Measurements from ENCODE around the gene PDSS2. TPM values are rescaled to one million over a fixed set of nuclear protein-coding genes. Genes with fewer than 3 reads are reported as not detected.

The PDSS2 gene
- total and polyA plus RNA-seq, 2 of the 8 experiments (the other 6 are each of a cell fraction or from before 2014, with no cell fraction given): 10.7 to 16.1 TPM

DNA sequence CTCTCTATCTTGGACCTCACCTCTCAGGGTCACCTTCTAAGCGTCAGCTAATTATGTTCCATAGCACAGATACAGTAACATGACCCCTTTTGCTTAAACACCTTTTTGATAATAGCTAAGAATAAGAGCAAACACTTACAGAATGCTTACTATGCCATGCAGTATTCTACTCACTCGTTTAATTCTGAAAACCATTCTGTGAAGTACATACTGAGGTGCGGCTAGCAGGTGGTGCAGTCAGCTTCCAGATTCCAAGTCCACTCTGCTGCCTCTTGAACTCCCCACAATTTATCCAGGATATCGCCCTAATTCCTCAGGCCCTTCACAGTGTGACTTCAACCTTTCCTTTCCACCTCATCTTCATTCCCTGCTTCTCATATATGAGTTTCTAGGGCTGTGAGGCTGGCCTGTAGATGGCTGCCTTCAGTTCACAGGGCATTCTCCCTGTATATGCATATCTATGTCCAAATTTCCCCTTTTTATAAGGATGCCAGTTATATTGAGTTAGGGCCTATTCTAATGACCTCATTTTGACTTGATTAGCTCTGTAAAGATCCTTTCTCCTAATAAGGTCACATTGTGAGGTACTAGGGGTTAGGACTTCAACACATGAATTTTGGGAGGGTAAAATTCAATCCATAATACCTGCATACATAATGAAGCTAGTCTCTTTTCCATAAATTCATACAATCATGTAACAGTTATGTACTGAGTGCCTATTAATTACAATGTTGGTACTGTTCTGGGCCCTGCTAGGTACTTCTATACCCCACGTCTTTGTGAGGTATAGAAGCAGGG is 130.1 kb downstream of the PDSS2 start:
- no peak for FAIRE-seq
- CTCF ChIA-PET (ENCODE audit: partially characterized antibody): interaction anchor here (0.6 to 2.1 kb wide), 5 partner anchors 11 to 214 kb away, joined by 3 to 10 read pairs (median 4); partner anchors contain the start of gene PDSS2
- Histone ChIP-seq H3K36me3 (ENCODE audit: control insufficient read depth in 2 of 4, insufficient read depth in 4 of 4, low read length in 3 of 4) (no peaks in the 10 kb centered on the region), H2AFZ (ENCODE audit: low read length) (no peak overlapping the region), H4K20me1 (replicated peaks in 1 of 2; ENCODE audit: control insufficient read depth in 1 of 2, insufficient read depth in 2 of 2, low read length in 2 of 2) (no peaks in the 10 kb centered on the region), H3K79me1 (ENCODE audit: low read depth, low read length) (no peaks in the 10 kb centered on the region), H3K27ac (ENCODE audit: low read depth, low read length) (no peak overlapping the region), H3K9me3 (ENCODE audit: insufficient read depth in 2 of 2, low read depth in 1 of 2, low read length in 1 of 2) (peaks cover 0 to 2% of the 10 kb centered on the region in 2 experiments; a peak in 1 of 4 replicates), H3K4me1 (replicated peaks in 1 of 4; ENCODE audit: control insufficient read depth in 3 of 4, insufficient read depth in 4 of 4, low read length in 3 of 4) (no peaks in the 10 kb centered on the region), H3K27me3 (replicated peaks in 1 of 4; ENCODE audit: control insufficient read depth in 3 of 4, extremely low read depth in 1 of 4, insufficient read depth in 3 of 4, low read length in 3 of 4) (no peaks in the 10 kb centered on the region), H3K79me2 (ENCODE audit: control insufficient read depth in 1 of 2, insufficient read depth in 2 of 2, low read length in 2 of 2) (no peaks in the 10 kb centered on the region), H2BK5ac (ENCODE audit: low read depth, low read length) (no peak overlapping the region), H2AK5ac (ENCODE audit: low read depth, low read length) (no peak overlapping the region), H4K8ac (ENCODE audit: extremely low read depth, insufficient read depth, low read length) (no peak overlapping the region), H3K14ac (ENCODE audit: insufficient read length) (no peak overlapping the region), H3K4me2 (ENCODE audit: insufficient read depth in 1 of 2, low read depth in 2 of 2, low read length in 2 of 2) (no peak overlapping the region), H2BK12ac (ENCODE audit: low read depth, low read length) (no peak overlapping the region), H2BK20ac (ENCODE audit: low read length) (no peak overlapping the region), H4K5ac (ENCODE audit: insufficient read length, low read depth, low read length) (no peak overlapping the region), H2BK15ac (ENCODE audit: low read length) (no peak overlapping the region), H4K91ac (replicated peaks; ENCODE audit: insufficient read length, low read length) (no peak overlapping the region), H3K4ac (replicated peaks; ENCODE audit: insufficient read length, low read depth, low read length) (no peak overlapping the region), H3K9ac (replicated peaks in 1 of 4; ENCODE audit: extremely low read depth in 1 of 4, low read depth in 3 of 4, low read length in 3 of 4) (no peak overlapping the region), H3K23ac (ENCODE audit: insufficient read length) (no peak overlapping the region), H3K56ac (replicated peaks; ENCODE audit: insufficient read length, low read depth, low read length) (no peak overlapping the region), H3K4me3 (ENCODE audit: extremely low read depth in 1 of 4, insufficient read depth in 2 of 4, low read depth in 3 of 4, low read length in 4 of 4) (no peak overlapping the region), H3K23me2 (ENCODE audit: low read depth, low read length) (no peaks in the 10 kb centered on the region), H2BK120ac (replicated peaks; ENCODE audit: low read depth, low read length) (no peak overlapping the region), H3K18ac (ENCODE audit: extremely low read depth, low read length) (no peak overlapping the region)
- 83% methylated on average over 5 of the region's 5 CpGs; no CpG with 5 or more reads in 1 of the 2 experiments for WGBS, 2 experiments (ENCODE audit: extremely low coverage in 1 of 2, insufficient coverage in 1 of 2, insufficient read length in 1 of 2, insufficient replicate concordance in 2 of 2, low coverage in 1 of 2, low lambda C conversion rate in 2 of 2, missing lambda C conversion rate in 1 of 2)
- POLR2A ChIA-PET (ENCODE audit: partially characterized antibody): no interaction called here
- TF ChIP-seq POLR2A (IDR thresholded peaks at IDR 0.05; ENCODE audit: control extremely low read depth in 1 of 2, low read depth in 2 of 2, low read length in 2 of 2) (no peak), CEBPB (IDR thresholded peaks at IDR 0.05; ENCODE audit: low read depth, low read length) (no peak)
- no peak for DNase-seq (ENCODE audit: low read depth in 1 of 2, low spot score in 2 of 2)
